Activated naive CD8-positive, alpha-beta T cell treated with anti-CD3 and anti-CD28 coated beads, Interleukin-2, amount 50 U/mL, for 24 hours (primary cell): ENCODE measurements around the gene GTF2IRD1.
"Not testable (repeated sequence)": the region's sequence is repeated elsewhere in the genome, so short reads cannot be mapped to it uniquely, and the experiment has no call there.

Source experiments
- ATAC-seq: fragments of 150-1000 bp; cut with Tn5 transposase; one replicate; pipeline ENCODE4 v1.10.0; 2021
- DNase-seq: peaks from one replicate; pipeline ENCODE4 v3.0.0; 2021
- H3K27ac Mint-ChIP-seq: one replicate; pipeline ENCODE4 v1.8.0; 2021; ENCODE audit warnings: mild to moderate bottlenecking, mixed read lengths
- H3K27me3 Mint-ChIP-seq: one replicate; pipeline ENCODE4 v1.8.0; 2021; ENCODE audit warnings: mixed read lengths
- H3K36me3 Mint-ChIP-seq: one replicate; pipeline ENCODE4 v1.8.0; 2021; ENCODE audit warnings: low read depth, mixed read lengths
- H3K4me1 Mint-ChIP-seq: one replicate; pipeline ENCODE4 v1.8.0; 2021; ENCODE audit warnings: mixed read lengths
- H3K4me3 Mint-ChIP-seq: one replicate; pipeline ENCODE4 v1.8.0; 2021; ENCODE audit warnings: mild to moderate bottlenecking, moderate library complexity, mixed read lengths
- H3K9me3 Mint-ChIP-seq: one replicate; pipeline ENCODE4 v1.8.0; 2021; ENCODE audit warnings: mixed read lengths

The GTF2IRD1 gene

GRCh38 chr7:74612015-74612829 is 158.5 kb downstream of the GTF2IRD1 start:
- Mint-ChIP-seq H3K36me3 (no peaks in the 10 kb centered on the region), H3K4me1 (peaks cover 12% of the 10 kb centered on the region), H3K4me3 (no peak overlapping the region), H3K9me3 (no peaks in the 10 kb centered on the region), H3K27ac (no peak overlapping the region), H3K27me3 (peaks cover 5% of the 10 kb centered on the region)
- ATAC-seq, result no peak
- no peak for DNase-seq

- Mint-ChIP-seq H3K27ac (peak overlapping the region; percentile 25), H3K36me3 (no peaks in the 10 kb centered on the region), H3K4me1 (peaks cover 15% of the 10 kb centered on the region), H3K9me3 (no peaks in the 10 kb centered on the region), H3K27me3 (no peaks in the 10 kb centered on the region), H3K4me3 (no peak overlapping the region)
- no peak for DNase-seq
- peak; percentile 24 for ATAC-seq
Measured at GRCh38 chr7:74615933-74616780, 162.5 kb downstream of the GTF2IRD1 start.

GRCh38 chr7:74617180-74617744 is 163.6 kb downstream of the GTF2IRD1 start:
- H3K4me1 Mint-ChIP-seq, result peaks cover 15% of the 10 kb centered on the region
- no peaks in the 10 kb centered on the region for H3K9me3 Mint-ChIP-seq
- H3K36me3 Mint-ChIP-seq, result no peaks in the 10 kb centered on the region
- peak; percentile 20 for DNase-seq
- no peaks in the 10 kb centered on the region for H3K27me3 Mint-ChIP-seq
- H3K4me3 Mint-ChIP-seq, result no peak overlapping the region
- no peak for ATAC-seq
- H3K27ac Mint-ChIP-seq, result peak overlapping the region; percentile 83

- Mint-ChIP-seq H3K4me1 (peaks cover 15% of the 10 kb centered on the region), H3K27ac (no peak overlapping the region), H3K36me3 (no peaks in the 10 kb centered on the region), H3K27me3 (no peaks in the 10 kb centered on the region), H3K4me3 (no peak overlapping the region), H3K9me3 (no peaks in the 10 kb centered on the region)
- DNase-seq (no peak), ATAC-seq (no peak)
Measured at GRCh38 chr7:74619235-74619860, 165.6 kb downstream of the GTF2IRD1 start.

GRCh38 chr7:74622228-74622749 is 168.6 kb downstream of the GTF2IRD1 start:
- no peak for DNase-seq
- H3K27me3 Mint-ChIP-seq, result peaks cover 2% of the 10 kb centered on the region

GRCh38 chr7:74623135-74623534 is 169.4 kb downstream of the GTF2IRD1 start:
- H3K36me3 Mint-ChIP-seq, result no peaks in the 10 kb centered on the region
- no peaks in the 10 kb centered on the region for H3K9me3 Mint-ChIP-seq

More at GRCh38 chr7:74622228-74622749, 168.6 kb downstream of the GTF2IRD1 start:
- Mint-ChIP-seq H3K36me3 (no peaks in the 10 kb centered on the region), H3K27ac (no peak overlapping the region), H3K4me1 (peaks cover 6% of the 10 kb centered on the region), H3K4me3 (no peak overlapping the region), H3K9me3 (no peaks in the 10 kb centered on the region)
- no peak for ATAC-seq

GRCh38 chr7:74625446-74625845 is 171.7 kb downstream of the GTF2IRD1 start:
- no peak overlapping the region for H3K4me3 Mint-ChIP-seq
- ATAC-seq, result no peak
- no peak for DNase-seq
- H3K4me1 Mint-ChIP-seq, result peaks cover 2% of the 10 kb centered on the region
- H3K27ac Mint-ChIP-seq, result no peak overlapping the region
- H3K36me3 Mint-ChIP-seq, result no peaks in the 10 kb centered on the region
- peaks cover 2% of the 10 kb centered on the region for H3K27me3 Mint-ChIP-seq
- H3K9me3 Mint-ChIP-seq, result no peaks in the 10 kb centered on the region

More at GRCh38 chr7:74623135-74623534, 169.4 kb downstream of the GTF2IRD1 start:
- Mint-ChIP-seq H3K27ac (no peak overlapping the region), H3K4me1 (peaks cover 2% of the 10 kb centered on the region), H3K27me3 (peaks cover 2% of the 10 kb centered on the region), H3K4me3 (no peak overlapping the region)
- ATAC-seq (no peak), DNase-seq (no peak)

- DNase-seq, result no peak
- no peak overlapping the region for H3K27ac Mint-ChIP-seq
- no peak overlapping the region for H3K4me3 Mint-ChIP-seq
Measured at GRCh38 chr7:74627661-74628411, 174.1 kb downstream of the GTF2IRD1 start.

GRCh38 chr7:74632505-74632904 is 178.8 kb downstream of the GTF2IRD1 start:
- Mint-ChIP-seq H3K4me1 (no peaks in the 10 kb centered on the region), H3K27ac (no peak overlapping the region), H3K36me3 (no peaks in the 10 kb centered on the region), H3K27me3 (no peaks in the 10 kb centered on the region), H3K4me3 (no peak overlapping the region), H3K9me3 (no peaks in the 10 kb centered on the region)
- no peak for ATAC-seq
- DNase-seq, result no peak

More at GRCh38 chr7:74627661-74628411, 174.1 kb downstream of the GTF2IRD1 start:
- H3K36me3 Mint-ChIP-seq, result no peaks in the 10 kb centered on the region
- ATAC-seq, result no peak
- no peaks in the 10 kb centered on the region for H3K9me3 Mint-ChIP-seq
- peaks cover 2% of the 10 kb centered on the region for H3K27me3 Mint-ChIP-seq
- H3K4me1 Mint-ChIP-seq, result peaks cover 2% of the 10 kb centered on the region

- no peaks in the 10 kb centered on the region for H3K36me3 Mint-ChIP-seq
- no peaks in the 10 kb centered on the region for H3K9me3 Mint-ChIP-seq
- no peaks in the 10 kb centered on the region for H3K27me3 Mint-ChIP-seq
- H3K4me1 Mint-ChIP-seq, result no peaks in the 10 kb centered on the region
- no peak overlapping the region for H3K27ac Mint-ChIP-seq
- H3K4me3 Mint-ChIP-seq, result no peak overlapping the region
- ATAC-seq, result no peak
- DNase-seq, result no peak
Measured at GRCh38 chr7:74633451-74633921, 179.8 kb downstream of the GTF2IRD1 start.

GRCh38 chr7:74637745-74638144 is 184.0 kb downstream of the GTF2IRD1 start:
- DNase-seq, result no peak
- Mint-ChIP-seq H3K4me3 (no peak overlapping the region), H3K27me3 (no peaks in the 10 kb centered on the region), H3K36me3 (no peaks in the 10 kb centered on the region), H3K27ac (no peak overlapping the region), H3K9me3 (no peaks in the 10 kb centered on the region), H3K4me1 (peaks cover 9% of the 10 kb centered on the region)
- no peak for ATAC-seq

- DNase-seq (peak; percentile 85), ATAC-seq (peak; percentile 97)
- H3K27me3 Mint-ChIP-seq, H3K36me3 Mint-ChIP-seq, H3K9me3 Mint-ChIP-seq: not testable (repeated sequence)
- Mint-ChIP-seq H3K4me1 (peaks cover 43% of the 10 kb centered on the region), H3K27ac (peak overlapping the region; percentile 96), H3K4me3 (peak overlapping the region; percentile 94)
Measured at GRCh38 chr7:74650055-74650454, 196.3 kb downstream of the GTF2IRD1 start.

GRCh38 chr7:74650493-74651132 is 196.9 kb downstream of the GTF2IRD1 start:
- H3K4me3 Mint-ChIP-seq, result peak overlapping the region; percentile 94
- H3K4me1 Mint-ChIP-seq, result peaks cover 48% of the 10 kb centered on the region
- not testable (repeated sequence) for H3K36me3 Mint-ChIP-seq, DNase-seq, H3K9me3 Mint-ChIP-seq, H3K27me3 Mint-ChIP-seq
- H3K27ac Mint-ChIP-seq, result peak overlapping the region; percentile 96
- ATAC-seq, result peak; percentile 80
